ENCODE data around the gene GCAT.

GRCh38 chr22:37775785-37776638 lies 31.7 kb upstream of the GCAT start:
- TF ChIP-seq CTCF (IDR thresholded peaks at IDR 0.05) (no peak), POLR2A (IDR thresholded peaks at IDR 0.05; ENCODE audit: low read depth) (no peak), EP300 (IDR thresholded peaks at IDR 0.05) (no peak), POLR2AphosphoS5 (IDR thresholded peaks at IDR 0.05) (no peak)

All from esophagus muscularis mucosa (tissue), 4 donors.